Keratinocyte (primary cell): ENCODE measurements around the gene MRPL48. TPM values are rescaled to one million over a fixed set of nuclear protein-coding genes. Genes with fewer than 3 reads are reported as not detected.

Source experiments
- DNase-seq: peaks from one replicate; pipeline ENCODE4 v3.0.0-alpha.2; 2011; ENCODE audit warnings: low read depth, missing footprints, low spot score
- FAIRE-seq: peaks from 2 replicates; lab custom pipeline; 2011; peaks lifted over from hg19 to GRCh38; lab: Jason Lieb, UNC
- H2AFZ ChIP-seq: 2 replicates; pipeline ENCODE4 v1.6.0; 2012; ENCODE audit warnings: low read length, control low read depth, inconsistent platforms; ENCODE audit not compliant: control insufficient read depth
- H3K27ac ChIP-seq: 2 replicates; pipeline ENCODE4 v1.5.1; 2011; ENCODE audit warnings: low read length; ENCODE audit not compliant: control insufficient read depth, insufficient read depth
- H3K27me3 ChIP-seq: 3 replicates; pipeline ENCODE4 v1.6.0; 2011; ENCODE audit warnings: low read length; ENCODE audit not compliant: control insufficient read depth, insufficient read depth; ENCODE audit errors: extremely low read depth
- H3K36me3 ChIP-seq, 2 experiments: 2 replicates in 1 of 2; 3 replicates in 1 of 2; pipeline ENCODE4 v1.5.1; 2011; ENCODE audit warnings: low read length in 2 of 2, mild to moderate bottlenecking in 1 of 2; ENCODE audit not compliant: control insufficient read depth in 2 of 2, insufficient read depth in 2 of 2; ENCODE audit errors: extremely low read depth in 1 of 2
- H3K4me1 ChIP-seq: 3 replicates; pipeline ENCODE4 v1.5.1; 2011; ENCODE audit warnings: low read length; ENCODE audit not compliant: control insufficient read depth, insufficient read depth; ENCODE audit errors: extremely low read depth
- H3K4me2 ChIP-seq: 3 replicates; pipeline ENCODE4 v1.6.0; 2011; ENCODE audit warnings: low read depth, low read length; ENCODE audit not compliant: control insufficient read depth, insufficient read depth; ENCODE audit errors: extremely low read depth
- H3K4me3 ChIP-seq, 3 experiments: fragments of 200-600 bp in 1 of 3; sonication (generic) in 1 of 3; 2 replicates in 2 of 3; 3 replicates in 1 of 3; pipeline ENCODE4 v1.5.1; 2011 to 2016; ENCODE audit warnings: low read length in 3 of 3, mild to moderate bottlenecking in 3 of 3, control low read depth in 2 of 3, inconsistent platforms in 1 of 3, low read depth in 1 of 3, mixed read lengths in 1 of 3, mixed run types in 1 of 3, moderate library complexity in 1 of 3; ENCODE audit not compliant: control insufficient read depth in 2 of 3, insufficient read depth in 2 of 3; ENCODE audit errors: extremely low read depth in 1 of 3
- H3K79me2 ChIP-seq: 2 replicates; pipeline ENCODE4 v1.6.0; 2012; ENCODE audit warnings: low read length; ENCODE audit not compliant: control insufficient read depth, insufficient read depth
- H3K9ac ChIP-seq: 3 replicates; pipeline ENCODE4 v1.6.0; 2011; ENCODE audit warnings: low read length; ENCODE audit not compliant: control insufficient read depth, insufficient read depth; ENCODE audit errors: extremely low read depth
- H3K9me1 ChIP-seq: 3 replicates; pipeline ENCODE4 v1.6.0; 2011; ENCODE audit warnings: low read length; ENCODE audit not compliant: control insufficient read depth, insufficient read depth; ENCODE audit errors: extremely low read depth
- H3K9me3 ChIP-seq: 2 replicates; pipeline ENCODE4 v1.5.1; 2012; ENCODE audit warnings: low read depth, low read length; ENCODE audit not compliant: control insufficient read depth
- H4K20me1 ChIP-seq: 3 replicates; pipeline ENCODE4 v1.6.0; 2011; ENCODE audit warnings: low read length; ENCODE audit not compliant: control insufficient read depth, insufficient read depth; ENCODE audit errors: extremely low read depth
- CTCF ChIP-seq, 3 experiments: IDR thresholded peaks in 1 of 3; conservative IDR thresholded peaks in 1 of 3; optimal IDR thresholded peaks in 1 of 3; 2 replicates in 2 of 3; 3 replicates in 1 of 3; pipeline versions ENCODE3 to v1.5.1; 2011; ENCODE audit warnings: low read length in 3 of 3, mild to moderate bottlenecking in 3 of 3, moderate library complexity in 2 of 3, control low read depth in 1 of 3, inconsistent platforms in 1 of 3; ENCODE audit not compliant: insufficient read depth in 2 of 3; ENCODE audit errors: extremely low read depth in 1 of 3
- EZH2 ChIP-seq: IDR thresholded peaks from one replicate; pipeline ENCODE4 v1.6.1; 2012; ENCODE audit warnings: inconsistent platforms, mild to moderate bottlenecking, low read length, moderate library complexity
- dilution Hi-C: fragments of 300-500 bp; cut with MboI; formaldehyde crosslinking; loops from one replicate; pipeline ENCODE4 v1.7.0; 2020; ENCODE audit warnings: low sequenced_read_pairs; ENCODE audit not compliant: extremely low pct_ligation_motif_present
- polyA plus RNA-seq, 5 experiments: library from polyadenylated mRNA; depleted of rRNA in 3 of 5; stranded (reverse) in 3 of 5; stranded (forward) in 1 of 5; unstranded in 1 of 5; fragments of >200 nt; gene quantifications; 1 replicate in 1 of 5; 2 replicates in 3 of 5; 3 replicates in 1 of 5; pipeline versions ENCODE4 v1.2.1 to v1.2.3, GENCODE V29; 2011 to 2012; ENCODE audit warnings: missing spikeins in 2 of 5, low read depth in 1 of 5, low replicate concordance in 1 of 5

Gene MRPL48
- polyA plus RNA-seq, 1 donor (not counting 4 experiments of a cell fraction or from before 2014, with no cell fraction given), result 72.2 TPM

- FAIRE-seq (no peak), DNase-seq (no peak)
- H3K27me3 ChIP-seq, result no peaks in the 10 kb centered on the region
- dilution Hi-C loops, result no loop called here
- no peak overlapping the region for H3K27ac ChIP-seq
- TF ChIP-seq EZH2 (no peak), CTCF (optimal IDR thresholded peaks at IDR 0.05 in 1 of 3, IDR thresholded peaks at IDR 0.05 in 1 of 3, conservative IDR thresholded peaks at IDR 0.05 in 1 of 3; ENCODE audit: extremely low read depth in 1 of 3, insufficient read depth in 2 of 3, low read length in 3 of 3) (no peak)
- H3K4me1 ChIP-seq, result peaks cover 3% of the 10 kb centered on the region
- H2AFZ ChIP-seq, result no peak overlapping the region
- H4K20me1 ChIP-seq, result no peaks in the 10 kb centered on the region
- peaks cover 5% of the 10 kb centered on the region in 2 experiments for H3K36me3 ChIP-seq
- no peak overlapping the region for H3K4me2 ChIP-seq
- H3K79me2 ChIP-seq, result no peaks in the 10 kb centered on the region
- H3K9ac ChIP-seq, result no peak overlapping the region
- no peaks in the 10 kb centered on the region for H3K9me3 ChIP-seq
- H3K9me1 ChIP-seq, result no peaks in the 10 kb centered on the region
- H3K4me3 ChIP-seq, result no peak overlapping the region
Measured at GRCh38 chr11:73902303-73902702, 114.6 kb downstream of the MRPL48 start.

GRCh38 chr11:73907191-73907590, 119.5 kb downstream of the MRPL48 start:
- no peaks in the 10 kb centered on the region for H3K4me1 ChIP-seq
- H3K9me1 ChIP-seq, result no peaks in the 10 kb centered on the region
- no peak overlapping the region for H3K9ac ChIP-seq
- no peak overlapping the region for H2AFZ ChIP-seq
- H3K79me2 ChIP-seq, result no peaks in the 10 kb centered on the region
- no peak for DNase-seq
- H3K9me3 ChIP-seq, result no peaks in the 10 kb centered on the region
- peaks cover 0 to 6% of the 10 kb centered on the region in 2 experiments for H3K36me3 ChIP-seq
- H3K4me2 ChIP-seq, result no peak overlapping the region
- no peaks in the 10 kb centered on the region for H3K27me3 ChIP-seq
- TF ChIP-seq CTCF (optimal IDR thresholded peaks at IDR 0.05 in 1 of 3, IDR thresholded peaks at IDR 0.05 in 1 of 3, conservative IDR thresholded peaks at IDR 0.05 in 1 of 3; ENCODE audit: extremely low read depth in 1 of 3, insufficient read depth in 2 of 3, low read length in 3 of 3), result peak; percentile 41 to 46 (median 43)
- no peak for TF ChIP-seq EZH2
- dilution Hi-C loops, result no loop called here
- no peak overlapping the region for H3K4me3 ChIP-seq
- no peak for FAIRE-seq
- no peaks in the 10 kb centered on the region for H4K20me1 ChIP-seq
- no peak overlapping the region for H3K27ac ChIP-seq
